Pancreas (tissue), 10 donors: Measurements from ENCODE around the gene ELAC2. TPM values are rescaled to one million over a fixed set of nuclear protein-coding genes. Genes with fewer than 3 reads are reported as not detected.

ENCODE experiments used
- ATAC-seq, 4 donors: fragments of 200-7000 bp; cut with Tn5 transposase; one replicate each; pipeline versions ENCODE4 v1.8.0 to v1.9.1; 2020; ENCODE audit warnings: mild to moderate bottlenecking in 4 of 4, moderate library complexity in 4 of 4
- DNase-seq, 6 donors: peaks; one replicate each; pipeline ENCODE4 v3.0.0-alpha.2; 2020
- FAIRE-seq: peaks from 2 replicates; lab custom pipeline; 2012; peaks lifted over from hg19 to GRCh38; lab: Jason Lieb, UNC
- H3K27ac ChIP-seq, 4 donors: fragments of 200-600 bp; sonication (generic); 1 replicate in 3 of 4; 2 replicates in 1 of 4; pipeline versions ENCODE4 v1.5.0 to v1.8.0; 2020
- H3K27me3 ChIP-seq, 4 donors: fragments of 200-600 bp; one replicate each; pipeline ENCODE4 v1.8.0; 2021
- H3K36me3 ChIP-seq, 3 donors: fragments of 200-600 bp; sonication (generic) in 1 of 3; one replicate each; pipeline versions ENCODE4 v1.5.0 to v1.8.0; 2020 to 2021
- H3K4me1 ChIP-seq, 3 donors: fragments of 200-600 bp; one replicate each; pipeline ENCODE4 v1.8.0; 2021
- H3K4me3 ChIP-seq, 4 donors: fragments of 200-600 bp; sonication (generic) in 2 of 4; one replicate each; pipeline versions ENCODE4 v1.5.0 to v1.8.0; 2020 to 2021
- H3K9me3 ChIP-seq, 4 donors: fragments of 200-600 bp; one replicate each; pipeline ENCODE4 v1.8.0; 2021
- CTCF ChIP-seq, 4 donors: fragments of 200-600 bp; sonication (generic) in 3 of 4; IDR thresholded peaks; one replicate each; pipeline versions ENCODE4 v1.5.0 to v1.8.0; 2021; ENCODE audit warnings: antibody characterized with exemption in 4 of 4
- WGBS, 2 donors: extraction: QIAGEN DNeasy Blood & Tissue Kit; methylation state at CpG; one replicate each; pipeline ENCODE4 v1.1.7; 2013; 5-methylcytosine and 5-hydroxymethylcytosine counted together
- intact Hi-C, 3 donors: fragments of 100-400 bp; cut with DNase I; formaldehyde crosslinking; loops; one replicate each; pipeline versions ENCODE4 v1.11.1 to v1.14.2; 2022
- polyA plus RNA-seq, 2 donors: library from polyadenylated mRNA; stranded (reverse); fragments of 200-250 nt; gene quantifications; one replicate each; pipeline ENCODE4 v1.2.3, GENCODE V29; 2013
- total RNA-seq, 6 donors: library from RNA; stranded (reverse); fragmentation: NEBNext Ultra II Directional in 4 of 6; extraction: Animal tissue kit (Norgen Biotek cat#: 25700) in 4 of 6; gene quantifications; one replicate each; pipeline versions ENCODE4 v1.2.1 to v1.2.4, GENCODE V29; 2021 to 2023
- donor health status: healthy with polysubstance abuse.
- donor health status: DM: no; HTN: no; CAD: no; lungs with moderate emphysema.
- donor health status: DM: no; HTN: no; CAD: no.
- donor health status: control.
- donor health status: control.
- donor health status: Bipolar disorder and iron deficiency.
- donor health status: DM: yes; HTN: yes; CAD: no.
- donor health status: DM: no; HTN: no; CAD: no.
- donor health status: DM: no; HTN: no; CAD: no.
- donor health status: DM: yes; HTN: yes; CAD: no.

ELAC2 gene
- total and polyA plus RNA-seq, 8 donors = 19.6 to 39.2 (median 25.2) TPM

- no peaks in the 10 kb centered on the region for H3K9me3 ChIP-seq
- ATAC-seq (no peak), DNase-seq (no peak), FAIRE-seq (no peak)
- intact Hi-C loops = no loop called here
- no peak overlapping the region for H3K4me3 ChIP-seq
- H3K27ac ChIP-seq = no peak overlapping the region
- H3K4me1 ChIP-seq = no peaks in the 10 kb centered on the region
- peaks cover 12 to 65% (median 49%) of the 10 kb centered on the region in 3 donors for H3K36me3 ChIP-seq
- 95% methylated on average over 8 of the region's 8 CpGs for WGBS, 2 donors
- no peaks in the 10 kb centered on the region for H3K27me3 ChIP-seq
- TF ChIP-seq CTCF (IDR thresholded peaks at IDR 0.05) = no peak
Measured at GRCh38 chr17:13008461-13008860, 9.4 kb downstream of the ELAC2 start.

GRCh38 chr17:13005530-13005929, 12.3 kb downstream of the ELAC2 start:
- intact Hi-C loops = no loop called here
- H3K9me3 ChIP-seq = no peaks in the 10 kb centered on the region

GRCh38 chr17:13004336-13004735, 13.5 kb downstream of the ELAC2 start:
- H3K36me3 ChIP-seq = peaks cover 8 to 71% (median 44%) of the 10 kb centered on the region in 3 donors
- DNase-seq (no peak), FAIRE-seq (no peak), ATAC-seq (no peak)
- no peaks in the 10 kb centered on the region for H3K27me3 ChIP-seq
- no peaks in the 10 kb centered on the region for H3K9me3 ChIP-seq
- H3K4me1 ChIP-seq = no peaks in the 10 kb centered on the region
- TF ChIP-seq CTCF (IDR thresholded peaks at IDR 0.05) = no peak
- no peak overlapping the region for H3K4me3 ChIP-seq
- H3K27ac ChIP-seq = no peak overlapping the region
- 71 to 86% methylated on average over 4 of the region's 4 CpGs for WGBS, 2 donors
- intact Hi-C loops = no loop called here

More at GRCh38 chr17:13005530-13005929, 12.3 kb downstream of the ELAC2 start:
- no peak for FAIRE-seq
- WGBS, 2 donors = 71 to 76% methylated on average over 6 of the region's 6 CpGs
- Histone ChIP-seq H3K27ac (no peak overlapping the region), H3K4me3 (no peak overlapping the region), H3K4me1 (no peaks in the 10 kb centered on the region), H3K36me3 (peaks cover 12 to 66% (median 40%) of the 10 kb centered on the region in 3 donors), H3K27me3 (no peaks in the 10 kb centered on the region)
- no peak for ATAC-seq
- TF ChIP-seq CTCF (IDR thresholded peaks at IDR 0.05) = no peak
- no peak for DNase-seq

GRCh38 chr17:13003927-13004326, 13.9 kb downstream of the ELAC2 start:
- no peak for FAIRE-seq
- 87 to 88% methylated on average over 6 of the region's 6 CpGs for WGBS, 2 donors
- no peak overlapping the region for H3K4me3 ChIP-seq
- H3K27me3 ChIP-seq = no peaks in the 10 kb centered on the region
- intact Hi-C loops = no loop called here
- H3K9me3 ChIP-seq = no peaks in the 10 kb centered on the region
- DNase-seq = no peak
- no peaks in the 10 kb centered on the region for H3K4me1 ChIP-seq
- H3K36me3 ChIP-seq = peaks cover 6 to 74% (median 47%) of the 10 kb centered on the region in 3 donors
- ATAC-seq = no peak
- H3K27ac ChIP-seq = no peak overlapping the region
- TF ChIP-seq CTCF (IDR thresholded peaks at IDR 0.05) = no peak

GRCh38 chr17:13003454-13003851, 14.4 kb downstream of the ELAC2 start:
- peak in 3 of 4 donors; percentile 35 to 41 (median 36) for ATAC-seq
- WGBS, 2 donors = 80 to 82% methylated on average over 9 of the region's 9 CpGs
- Histone ChIP-seq H3K4me3 (no peak overlapping the region), H3K27ac (no peak overlapping the region), H3K27me3 (no peaks in the 10 kb centered on the region), H3K4me1 (no peaks in the 10 kb centered on the region), H3K9me3 (no peaks in the 10 kb centered on the region), H3K36me3 (peaks cover 2 to 74% (median 47%) of the 10 kb centered on the region in 3 donors)
- TF ChIP-seq CTCF (IDR thresholded peaks at IDR 0.05) = no peak
- FAIRE-seq = no peak
- intact Hi-C loops = no loop called here
- no peak for DNase-seq
